ENCODE measurements around the gene ZNF532.
"Not testable (repeated sequence)": the region's sequence is repeated elsewhere in the genome, so short reads cannot be mapped to it uniquely, and the experiment has no call there.

Gene ZNF532

DNA sequence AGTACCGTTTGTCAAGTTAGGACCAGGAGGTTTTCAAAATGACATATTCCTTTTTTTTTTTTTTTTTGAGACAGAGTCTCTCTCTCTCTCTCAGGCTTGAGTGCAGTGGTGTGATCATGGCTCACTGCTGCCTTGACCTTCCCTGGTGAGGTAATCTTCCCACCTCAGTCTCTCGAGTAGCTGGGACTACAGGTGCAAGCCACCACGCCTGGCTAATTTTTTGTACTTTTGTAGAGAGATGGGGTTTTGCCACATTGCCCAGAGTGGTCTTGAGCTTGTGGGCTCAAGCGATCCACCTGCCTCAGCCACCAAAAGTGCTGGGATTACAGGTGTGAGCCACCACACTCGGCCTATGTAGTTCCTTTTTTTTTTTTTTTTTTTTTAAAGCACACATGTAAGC is 147.1 kb downstream of the ZNF532 start:
- no peak for DNase-seq

DNA sequence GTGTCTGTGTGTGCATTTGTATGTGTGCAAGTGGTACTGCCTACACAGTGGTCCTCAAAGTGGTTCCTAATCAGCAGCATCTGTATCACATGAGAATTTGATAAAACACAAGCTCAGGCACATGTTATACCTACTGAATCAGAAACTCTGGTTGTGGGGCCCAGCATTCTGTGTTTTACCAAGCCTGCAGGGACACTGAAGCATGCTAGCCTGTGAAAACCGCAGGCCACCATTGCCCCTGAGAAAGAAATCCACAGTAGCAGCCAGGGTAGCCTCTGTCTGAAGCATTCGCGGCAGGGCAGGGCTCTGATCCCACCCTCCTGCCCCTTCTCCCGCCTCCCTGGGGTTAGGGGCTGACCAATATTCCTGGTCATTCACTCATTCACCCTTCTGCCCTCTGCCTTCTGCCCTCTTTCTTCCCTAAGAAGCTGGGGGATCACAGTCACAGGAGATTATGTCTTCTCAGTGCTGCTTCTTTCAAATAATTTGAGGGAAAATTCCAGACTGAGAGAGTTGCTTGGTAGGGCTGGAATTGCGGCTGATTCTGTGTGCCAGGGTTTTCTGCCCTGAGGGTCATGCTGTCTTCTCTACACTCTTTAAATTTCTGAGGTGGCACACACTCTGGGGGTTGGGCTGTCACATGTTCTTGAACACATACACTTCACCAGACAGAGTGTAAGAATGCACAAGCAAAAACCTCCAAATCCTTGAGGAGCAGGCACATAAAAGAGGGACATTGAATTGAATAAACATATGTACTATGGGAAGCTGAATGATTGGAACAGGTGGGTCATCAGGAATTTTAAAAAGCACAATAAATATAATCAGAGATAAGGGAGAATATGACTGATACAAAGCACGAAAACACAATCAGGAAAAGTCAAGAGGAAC is 148.4 kb downstream of the ZNF532 start:
- DNase-seq, result no peak

DNA sequence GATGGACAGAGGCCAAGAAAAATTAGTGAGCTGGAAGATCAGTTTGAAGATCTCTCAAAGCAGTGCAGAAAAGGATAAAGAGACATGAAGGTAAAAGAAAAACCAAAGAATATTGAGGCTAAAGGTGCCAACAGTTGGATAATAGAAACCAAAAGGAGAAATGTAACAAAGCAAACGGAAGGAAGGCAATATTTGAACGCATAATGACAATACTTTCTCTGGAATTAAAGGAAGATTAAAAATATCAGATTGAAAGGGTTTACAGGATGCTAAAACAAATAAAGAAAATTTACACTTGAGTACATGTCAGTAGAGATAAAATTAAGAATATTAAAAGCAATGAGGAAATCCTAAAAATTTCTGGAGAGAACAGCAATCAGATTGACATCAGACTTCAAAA is 149.1 kb downstream of the ZNF532 start:
- no peak for DNase-seq

DNA sequence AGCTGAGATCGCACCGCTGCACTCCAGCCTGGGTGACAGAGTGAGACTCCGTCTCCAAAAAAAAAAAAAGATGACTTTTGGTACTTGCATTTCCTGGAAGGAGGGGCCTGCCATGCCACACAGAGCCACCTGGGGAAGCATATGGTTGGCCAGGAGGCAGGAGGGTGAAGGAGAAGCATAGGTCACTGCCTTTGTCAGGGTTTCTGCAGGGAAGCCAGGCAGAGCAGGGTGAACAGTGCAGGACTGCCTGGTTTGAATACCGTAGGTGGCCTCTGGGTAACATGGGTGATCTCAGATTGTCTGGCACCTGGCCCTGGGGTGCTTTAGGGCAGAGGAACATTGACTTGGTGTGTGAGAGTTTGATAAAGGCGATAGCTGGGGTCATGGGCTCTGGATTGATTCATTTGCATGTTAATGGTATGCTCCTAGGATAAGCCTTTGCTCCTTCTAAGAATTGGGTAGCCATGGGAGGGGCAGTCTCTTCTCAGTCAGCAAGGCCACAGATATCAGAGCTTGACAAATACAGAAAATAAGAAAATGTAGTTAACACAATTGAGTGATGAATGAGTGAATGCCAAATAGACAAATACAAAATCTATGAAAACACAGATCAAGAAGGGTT is 151.0 kb downstream of the ZNF532 start:
- no peak for DNase-seq

DNA sequence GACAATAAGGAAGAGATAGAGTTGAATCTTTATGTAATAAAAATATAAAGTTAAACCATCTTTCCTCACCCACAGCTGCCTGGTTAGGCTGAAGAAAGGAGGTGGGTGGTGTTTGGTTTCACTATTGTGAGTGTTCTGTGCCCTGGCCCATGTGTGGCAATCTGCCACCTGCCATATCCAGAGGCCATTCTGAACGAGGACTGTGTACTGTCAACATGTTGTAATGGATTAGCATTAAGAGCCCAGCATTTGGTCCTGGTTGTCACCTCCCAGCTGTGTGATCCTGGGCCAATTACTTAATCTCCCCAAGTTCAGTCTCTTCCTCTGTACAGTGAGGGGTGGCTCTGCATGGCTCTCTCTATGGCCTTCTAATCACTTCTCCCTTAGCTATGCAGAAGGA is 156.8 kb downstream of the ZNF532 start:
- no peak for DNase-seq

DNA sequence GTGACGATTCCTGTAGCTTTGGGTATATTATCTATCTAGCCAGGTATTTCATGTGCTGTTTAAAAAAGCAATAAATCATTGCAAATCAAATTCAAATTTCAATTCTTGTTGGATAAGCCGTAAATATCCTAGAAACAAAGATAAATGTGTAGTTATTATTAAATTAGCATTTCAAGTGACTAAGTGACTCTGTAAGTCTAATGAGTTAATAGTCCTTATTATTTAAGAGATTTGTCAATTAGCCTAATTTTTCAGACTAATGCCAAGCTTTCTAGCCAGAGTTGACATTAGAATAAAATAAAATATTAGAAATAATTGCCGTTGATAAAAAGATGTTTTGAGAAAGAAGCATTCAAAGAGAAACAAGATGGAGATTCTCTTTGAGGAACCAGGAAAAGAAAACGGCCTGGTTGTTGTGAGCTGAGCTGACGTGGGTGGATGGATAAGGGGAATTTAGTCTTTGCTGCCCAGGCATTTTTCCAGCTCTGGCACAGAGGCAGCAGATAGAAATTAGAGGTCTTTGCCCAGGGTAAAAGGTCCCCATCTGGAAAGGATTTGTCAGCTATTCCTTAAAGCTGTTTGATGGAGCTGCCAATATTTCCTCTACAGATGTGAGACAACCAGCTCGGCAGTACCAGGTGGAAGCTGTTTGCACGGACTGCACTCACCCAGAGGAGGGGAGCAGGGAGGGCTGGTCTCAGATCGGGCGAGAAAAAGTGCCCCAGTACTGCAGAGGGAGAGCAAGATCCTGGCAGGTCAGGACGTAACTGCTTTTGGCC is 157.7 kb downstream of the ZNF532 start:
- DNase-seq, result no peak

DNA sequence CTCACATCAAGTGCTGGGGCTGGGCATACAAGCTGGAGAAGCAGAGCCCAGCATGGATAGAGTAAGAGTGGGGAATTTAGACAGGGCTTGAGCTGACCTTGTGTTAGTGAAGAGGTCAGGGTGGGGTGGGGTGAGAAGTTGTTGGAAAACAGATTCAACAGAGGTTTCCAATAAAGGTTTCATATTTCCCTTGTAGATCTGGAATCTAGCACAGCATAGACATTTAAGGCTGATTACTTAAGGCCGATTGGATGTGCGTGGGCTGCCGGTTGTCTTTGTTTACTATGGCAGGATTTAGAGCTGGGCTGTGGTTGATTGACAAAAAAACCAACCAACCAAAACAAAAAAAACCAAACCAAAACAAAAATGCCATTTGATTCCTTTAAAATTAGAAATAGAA is 160.2 kb downstream of the ZNF532 start:
- no peak for DNase-seq

DNA sequence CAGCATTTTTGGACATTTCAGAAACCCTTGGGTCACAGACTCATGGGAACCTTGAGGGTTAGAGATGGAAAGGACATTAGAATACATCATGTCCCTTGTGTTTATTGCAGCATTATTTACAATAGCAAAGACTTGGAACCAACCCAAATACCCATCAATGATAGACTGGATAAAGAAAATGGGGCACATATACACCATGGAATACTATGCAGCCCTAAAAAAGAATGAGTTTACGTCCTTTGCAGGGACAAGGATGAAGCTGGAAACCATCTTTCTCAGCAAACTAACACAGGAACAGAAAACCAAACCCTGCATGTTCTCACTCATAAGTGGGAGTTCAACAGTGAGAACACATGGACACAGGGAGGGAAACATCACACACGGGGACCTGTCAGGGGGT is 160.9 kb downstream of the ZNF532 start:
- DNase-seq, result not testable (repeated sequence)

DNA sequence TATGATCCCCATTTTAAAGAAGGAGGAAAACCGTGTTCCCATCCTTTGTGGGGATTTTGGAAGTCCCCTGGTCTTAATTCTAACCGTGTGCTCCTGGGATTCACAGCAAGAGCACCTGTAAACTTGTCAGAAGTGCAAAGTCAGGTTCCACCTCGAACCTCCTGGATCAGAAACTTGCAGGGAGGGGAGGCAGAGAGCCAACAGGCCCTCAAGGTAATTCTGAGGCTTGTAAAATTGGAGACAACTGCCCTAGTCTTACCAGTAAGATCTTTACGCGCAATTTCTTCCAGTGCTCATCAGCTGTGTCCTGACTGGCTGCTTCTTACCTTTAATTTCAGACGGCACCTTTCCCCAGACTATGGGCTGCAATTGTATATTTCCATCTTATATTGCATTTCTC is 161.7 kb downstream of the ZNF532 start:
- DNase-seq, result no peak

DNA sequence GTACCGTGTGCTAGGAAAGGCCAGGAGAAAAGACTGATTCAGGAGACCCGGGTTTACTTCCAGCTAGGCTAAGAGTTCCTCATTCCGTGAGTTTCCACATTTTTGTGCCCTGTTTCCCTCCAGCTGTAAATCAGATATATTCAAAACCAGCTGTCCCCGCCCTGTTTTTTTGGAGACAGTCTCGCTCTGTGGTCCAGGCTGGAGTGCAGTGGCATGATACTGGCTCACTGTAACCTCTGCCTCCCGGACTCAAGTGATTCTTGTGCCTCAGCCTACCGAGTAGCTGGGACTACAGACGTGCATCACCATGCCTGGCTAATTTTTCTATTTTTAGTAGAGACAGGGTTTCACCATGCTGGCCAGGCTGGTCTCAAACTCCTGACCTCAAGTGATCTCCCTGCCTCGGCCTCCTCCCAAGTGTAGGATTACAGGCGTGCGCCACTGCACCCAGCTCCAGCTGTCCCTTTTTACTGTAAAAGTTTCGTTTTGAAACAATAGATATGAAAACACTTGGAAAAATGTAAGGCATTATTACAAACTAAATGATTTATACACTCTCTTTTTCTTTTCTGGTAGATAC is 162.2 kb downstream of the ZNF532 start:
- no peak for DNase-seq

DNA sequence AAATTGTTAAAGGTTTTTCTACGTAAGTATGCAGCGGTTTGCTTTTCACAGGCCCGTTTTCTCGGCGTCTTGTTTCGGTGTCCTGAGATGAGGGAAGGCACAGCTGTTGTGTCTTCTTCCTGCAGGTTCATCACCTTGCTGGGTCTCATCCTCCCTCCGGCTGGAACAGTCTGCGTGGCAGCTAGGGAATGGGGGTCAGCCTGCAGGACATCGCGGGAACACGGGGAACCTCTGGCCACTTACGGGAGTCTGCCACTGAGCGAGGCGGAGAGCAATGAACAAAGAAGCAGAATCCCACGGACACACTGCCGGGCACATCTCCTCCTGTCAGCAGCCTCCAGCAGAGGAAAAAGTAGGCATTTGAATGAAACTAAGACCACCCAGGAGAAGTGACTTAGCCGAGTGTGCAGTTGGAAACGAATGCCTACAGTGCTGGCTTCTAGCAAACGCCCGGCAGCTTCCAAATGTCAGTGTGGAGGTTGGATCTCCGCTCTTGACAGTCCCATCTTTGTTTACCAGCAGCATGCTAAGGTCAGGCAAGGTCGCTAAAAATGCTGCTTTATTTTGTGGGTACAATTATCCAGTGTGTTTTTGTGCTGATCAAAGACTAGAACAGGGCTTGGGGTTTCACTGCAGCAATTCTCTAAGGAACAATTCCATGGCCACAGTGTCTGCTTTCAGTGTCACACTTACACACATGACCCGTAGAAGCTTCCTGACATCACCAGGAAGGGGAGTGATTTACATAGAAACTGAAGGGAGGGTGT is 165.2 kb downstream of the ZNF532 start:
- DNase-seq, result no peak

DNA sequence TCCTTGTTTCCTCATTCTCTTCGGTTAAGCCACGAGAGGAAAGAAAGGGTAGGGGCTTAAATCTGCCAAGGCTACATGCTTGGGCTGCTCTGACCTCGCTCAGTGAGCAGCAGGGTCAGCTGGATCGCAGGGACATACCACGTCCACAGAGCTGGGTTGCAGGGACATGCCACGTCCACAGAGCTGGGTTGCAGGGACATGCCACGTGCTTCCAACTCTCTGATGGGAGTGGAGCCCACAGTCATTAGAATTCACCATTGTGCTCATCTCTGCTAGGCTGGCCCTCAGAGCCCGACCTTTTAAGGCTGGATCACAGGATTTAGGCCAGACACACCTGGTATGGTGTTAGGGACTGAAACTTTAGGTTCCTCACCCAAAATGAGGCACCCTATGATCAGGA is 167.6 kb downstream of the ZNF532 start:
- DNase-seq, result no peak

DNA sequence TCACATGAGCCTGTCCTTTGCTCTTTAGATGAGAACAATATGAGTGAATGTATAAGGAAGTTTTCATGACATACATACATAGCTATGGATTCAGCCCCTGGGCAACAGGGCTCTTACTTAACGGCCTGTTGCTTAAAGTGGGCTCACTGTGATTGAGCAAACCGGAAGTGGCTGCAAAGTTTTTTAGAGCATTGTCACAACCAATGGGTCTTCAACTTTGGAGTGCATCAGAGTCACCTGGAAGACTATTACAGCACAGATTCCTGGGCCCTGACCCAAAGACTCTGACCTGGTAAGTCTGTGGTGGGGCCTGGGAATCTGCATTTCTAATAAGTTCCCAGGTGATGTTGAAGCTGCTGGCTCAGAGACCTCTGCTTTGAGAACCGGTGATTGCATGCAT is 168.7 kb downstream of the ZNF532 start:
- DNase-seq, result no peak

DNA sequence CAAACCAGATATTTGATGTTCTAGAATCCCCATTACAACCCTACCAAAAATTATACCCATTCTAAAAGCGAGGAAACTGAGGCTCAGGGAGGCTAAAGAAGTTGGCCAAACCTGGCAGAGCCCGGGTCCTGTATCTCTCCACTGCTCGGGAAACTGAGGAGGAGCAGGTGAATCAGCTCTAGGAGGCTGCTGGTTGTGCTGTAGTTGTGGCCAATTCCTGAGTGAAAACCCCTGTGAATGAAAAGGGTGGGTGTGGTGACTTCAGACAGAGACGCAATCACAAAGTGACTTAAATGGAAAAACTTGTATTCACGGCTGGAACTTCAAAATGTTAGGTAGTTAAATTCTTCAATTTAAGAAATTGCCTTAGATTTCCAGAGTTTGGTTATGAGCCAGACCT is 169.3 kb downstream of the ZNF532 start:
- DNase-seq, result no peak

DNA sequence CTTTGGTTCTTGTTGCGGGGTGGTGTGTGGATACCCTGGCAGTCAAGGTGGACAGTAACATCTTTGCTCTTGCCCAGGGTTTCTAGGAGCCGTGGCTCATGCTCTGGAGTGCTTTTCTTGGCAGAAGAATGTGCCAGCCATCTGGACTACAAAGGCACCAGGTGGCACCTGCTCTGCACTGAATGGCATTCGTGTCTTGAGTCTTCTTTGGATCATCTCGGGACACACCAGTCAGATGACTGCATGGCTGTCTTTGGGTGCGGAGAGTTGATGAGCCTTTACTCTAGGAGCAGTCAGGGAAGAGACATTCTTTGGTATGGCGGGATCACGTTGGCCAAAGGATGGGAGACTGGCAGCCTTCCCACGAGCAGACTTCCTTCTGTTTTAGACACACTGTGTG is 170.9 kb downstream of the ZNF532 start:
- no peak for DNase-seq
